ENCODE results near the gene CDKN1C. TPM values are rescaled to one million over a fixed set of nuclear protein-coding genes. Genes with fewer than 3 reads are reported as not detected.

CDKN1C gene
- total RNA-seq, 1 donor from 2014 or later, result 47.8 TPM

GRCh38 chr11:2893935-2894334 lies 8.4 kb upstream of the CDKN1C start:
- Histone ChIP-seq H3K4me2 (no peak overlapping the region), H3K9ac (no peak overlapping the region), H3K4me3 (no peak overlapping the region), H4K20me1 (ENCODE audit: low read depth) (no peaks in the 10 kb centered on the region), H3K36me3 (no peaks in the 10 kb centered on the region), H3K4me1 (peaks cover 14% of the 10 kb centered on the region), H3F3A (ENCODE audit: low read depth) (peaks cover 17% of the 10 kb centered on the region), H3K27me3 (peaks cover 2% of the 10 kb centered on the region), H3K27ac (no peak overlapping the region), H3K79me2 (ENCODE audit: low read depth) (no peaks in the 10 kb centered on the region), H3K9me3 (ENCODE audit: low read depth) (no peaks in the 10 kb centered on the region), H2AFZ (replicated peaks) (no peak overlapping the region)
- TF ChIP-seq EZH2phosphoT487 (IDR thresholded peaks at IDR 0.05) (no peak), CTCF (IDR thresholded peaks at IDR 0.05) (no peak), EZH2 (IDR thresholded peaks at IDR 0.05) (no peak)
- Mint-ChIP-seq H3K4me3 (peak overlapping the region; percentile 43), H3K4me1 (peaks cover 15% of the 10 kb centered on the region), H3K36me3 (no peaks in the 10 kb centered on the region), H3K27ac (peak overlapping the region; percentile 25), H3K27me3 (ENCODE audit: insufficient read depth, low read depth) (peaks cover 6% of the 10 kb centered on the region), H3K9me3 (no peaks in the 10 kb centered on the region)
- no peak for DNase-seq (ENCODE audit: low spot score)

GRCh38 chr11:2892967-2893528 lies 7.5 kb upstream of the CDKN1C start:
- Histone ChIP-seq H3K27ac (no peak overlapping the region), H3K9me3 (ENCODE audit: low read depth) (no peaks in the 10 kb centered on the region), H2AFZ (replicated peaks) (peak overlapping the region; percentile 87), H4K20me1 (ENCODE audit: low read depth) (no peaks in the 10 kb centered on the region), H3K4me2 (peak overlapping the region; percentile 72), H3K79me2 (ENCODE audit: low read depth) (no peaks in the 10 kb centered on the region), H3K4me1 (peaks cover 14% of the 10 kb centered on the region), H3F3A (ENCODE audit: low read depth) (peaks cover 17% of the 10 kb centered on the region), H3K27me3 (peaks cover 9% of the 10 kb centered on the region), H3K9ac (no peak overlapping the region), H3K36me3 (no peaks in the 10 kb centered on the region), H3K4me3 (peak overlapping the region; percentile 37)
- TF ChIP-seq EZH2phosphoT487 (IDR thresholded peaks at IDR 0.05), result no peak
- no peak for TF ChIP-seq EZH2 (IDR thresholded peaks at IDR 0.05)
- TF ChIP-seq CTCF (IDR thresholded peaks at IDR 0.05), result peak; percentile 16
- H3K27ac Mint-ChIP-seq, result peak overlapping the region; percentile 33
- peaks cover 5% of the 10 kb centered on the region for H3K27me3 Mint-ChIP-seq (ENCODE audit: insufficient read depth, low read depth)
- H3K36me3 Mint-ChIP-seq, result no peaks in the 10 kb centered on the region
- peaks cover 18% of the 10 kb centered on the region for H3K4me1 Mint-ChIP-seq
- peak overlapping the region; percentile 80 for H3K4me3 Mint-ChIP-seq
- H3K9me3 Mint-ChIP-seq, result no peaks in the 10 kb centered on the region
- no peak for DNase-seq (ENCODE audit: low spot score)

- H3K27me3 Mint-ChIP-seq (ENCODE audit: insufficient read depth, low read depth), result peaks cover 2% of the 10 kb centered on the region
- Histone ChIP-seq H3K27me3 (peaks cover 15% of the 10 kb centered on the region), H3K4me1 (peaks cover 14% of the 10 kb centered on the region), H3K4me2 (peak overlapping the region; percentile 72), H2AFZ (replicated peaks) (peak overlapping the region; percentile 87), H3K79me2 (ENCODE audit: low read depth) (no peaks in the 10 kb centered on the region), H3K27ac (no peak overlapping the region), H3F3A (ENCODE audit: low read depth) (peaks cover 22% of the 10 kb centered on the region), H3K4me3 (peak overlapping the region; percentile 37), H4K20me1 (ENCODE audit: low read depth) (no peaks in the 10 kb centered on the region), H3K9me3 (ENCODE audit: low read depth) (no peaks in the 10 kb centered on the region), H3K9ac (no peak overlapping the region), H3K36me3 (no peaks in the 10 kb centered on the region)
- H3K4me3 Mint-ChIP-seq, result peak overlapping the region; percentile 80
- peaks cover 24% of the 10 kb centered on the region for H3K4me1 Mint-ChIP-seq
- peak overlapping the region; percentile 33 for H3K27ac Mint-ChIP-seq
- H3K9me3 Mint-ChIP-seq, result no peaks in the 10 kb centered on the region
- no peaks in the 10 kb centered on the region for H3K36me3 Mint-ChIP-seq
- TF ChIP-seq CTCF (IDR thresholded peaks at IDR 0.05) (peak; percentile 94), EZH2phosphoT487 (IDR thresholded peaks at IDR 0.05) (no peak)
- peak; percentile 84 for DNase-seq (ENCODE audit: low spot score)
These were observed 6.8 kb upstream of the CDKN1C start for GRCh38 chr11:2892215-2892966.

Data from neural progenitor cell (in vitro differentiated cells).